GM12878 (cell line): ENCODE measurements around the gene MAPRE3. TPM values are rescaled to one million over a fixed set of nuclear protein-coding genes. Genes with fewer than 3 reads are reported as not detected.
A peak's percentile ranks its signal among the peaks of the same experiment; 100 is the strongest.

Experiments used
- ATF7 ChIP-seq: fragments of 450-650 bp; IDR thresholded peaks from 2 replicates; pipeline ENCODE4 v1.6.1; 2016; ENCODE audit warnings: low read depth, mild to moderate bottlenecking
- CBX5 ChIP-seq: sonication (generic); IDR thresholded peaks from 2 replicates; pipeline ENCODE4 v1.6.1; 2016; ENCODE audit warnings: low read depth, moderate library complexity, mild to moderate bottlenecking, inconsistent platforms
- CHD4 ChIP-seq: fragments of 200-600 bp; sonication (generic); IDR thresholded peaks from 2 replicates; pipeline ENCODE4 v1.6.1; 2016; ENCODE audit warnings: mild to moderate bottlenecking
- GATAD2B ChIP-seq: fragments of 450-650 bp; conservative IDR thresholded peaks from 2 replicates; pipeline ENCODE4 v1.6.1; 2017; ENCODE audit warnings: low read depth, mild to moderate bottlenecking, moderate library complexity
- HDAC2 ChIP-seq: fragments of 200-600 bp; sonication (generic); IDR thresholded peaks from 2 replicates; pipeline ENCODE4 v1.6.1; 2017
- IRF4 ChIP-seq: IDR thresholded peaks from 2 replicates; pipeline ENCODE4 v1.6.1; 2011; ENCODE audit warnings: low read depth, low read length
- KAT2A ChIP-seq: conservative IDR thresholded peaks from 2 replicates; pipeline ENCODE4 v1.6.1; 2011; ENCODE audit warnings: low read depth, low read length; ENCODE audit not compliant: control insufficient read depth
- MEF2A ChIP-seq: IDR thresholded peaks from 2 replicates; pipeline ENCODE4 v1.6.1; 2011; ENCODE audit warnings: low read depth, mild to moderate bottlenecking, low read length, moderate library complexity; ENCODE audit not compliant: insufficient read depth
- MYB ChIP-seq: fragments of 150-350 bp; IDR thresholded peaks from 2 replicates; pipeline ENCODE4 v1.6.1; 2014; ENCODE audit warnings: mild to moderate bottlenecking, low read depth, low read length, borderline replicate concordance
- NFIC ChIP-seq: IDR thresholded peaks from 2 replicates; pipeline ENCODE4 v1.6.1; 2012; ENCODE audit warnings: low read depth, mild to moderate bottlenecking, inconsistent platforms, low read length, moderate library complexity
- RAD21 ChIP-seq: IDR thresholded peaks from 2 replicates; pipeline ENCODE4 v1.6.1; 2011; ENCODE audit warnings: mild to moderate bottlenecking, low read depth, low read length, moderate library complexity; ENCODE audit not compliant: insufficient read depth
- SMAD5 ChIP-seq: IDR thresholded peaks from 2 replicates; pipeline ENCODE4 v1.6.1; 2016; ENCODE audit warnings: antibody characterized with exemption, low read depth
- SUZ12 ChIP-seq: fragments of 200-600 bp; sonication (generic); IDR thresholded peaks from one replicate; pipeline ENCODE4 v1.6.1; 2018; ENCODE audit warnings: antibody characterized with exemption, mild to moderate bottlenecking; ENCODE audit not compliant: unreplicated experiment
- TBL1XR1 ChIP-seq: IDR thresholded peaks from 2 replicates; pipeline ENCODE4 v1.6.1; 2012; ENCODE audit warnings: low read depth, low read length, improper control_type of control experiment
- ZBED1 ChIP-seq: IDR thresholded peaks from 2 replicates; pipeline ENCODE4 v1.6.1; 2016; ENCODE audit warnings: borderline replicate concordance
- ZNF24 ChIP-seq: fragments of 450-650 bp; IDR thresholded peaks from 2 replicates; pipeline ENCODE4 v1.6.1; 2017; ENCODE audit warnings: antibody characterized with exemption, mild to moderate bottlenecking
- ZNF622 ChIP-seq: fragments of 450-650 bp; IDR thresholded peaks from 2 replicates; pipeline ENCODE4 v1.6.1; 2017; ENCODE audit warnings: mild to moderate bottlenecking, inconsistent platforms
- polyA plus RNA-seq, 11 experiments: library from polyadenylated mRNA; depleted of rRNA in 4 of 11; unstranded in 6 of 11; stranded (reverse) in 5 of 11; fragments of >200 nt; fragmentation: Nextera tagmentation in 4 of 11; fragmentation: Illumina TruSeq in 1 of 11; extraction: Ambion mirVana in 4 of 11; extraction: Trizol in 1 of 11; gene quantifications; 1 replicate in 1 of 11; 2 replicates in 10 of 11; pipeline versions ENCODE4 v1.2.1 to v1.2.3, GENCODE V29; 2011 to 2016; ENCODE audit warnings: inconsistent platforms in 2 of 11, missing spikeins in 2 of 11, low read depth in 1 of 11
- total RNA-seq, 4 experiments: library from RNA; depleted of rRNA in 3 of 4; stranded (reverse); fragments of >200 nt in 3 of 4; fragmentation: Illumina TruSeq in 1 of 4; extraction: Trizol in 1 of 4; gene quantifications; 2 replicates each; pipeline versions ENCODE4 v1.2.1 to v1.2.3, GENCODE V29; 2013 to 2021
- TF ChIP-seq, protein P1 (sequence below): fragments of 450-650 bp; IDR thresholded peaks from 2 replicates; pipeline ENCODE4 v1.6.1; 2014; ENCODE audit warnings: mild to moderate bottlenecking
- TF ChIP-seq, protein P2 (sequence below): fragments of 450-650 bp; IDR thresholded peaks from 2 replicates; pipeline ENCODE4 v1.6.1; 2016; ENCODE audit warnings: mild to moderate bottlenecking, moderate library complexity, borderline replicate concordance
- TF ChIP-seq, protein P3 (sequence below): fragments of 450-650 bp; IDR thresholded peaks from 2 replicates; pipeline ENCODE4 v1.6.1; 2017; ENCODE audit warnings: low read depth, mild to moderate bottlenecking, moderate library complexity
- TF ChIP-seq, protein P4 (sequence below): fragments of 450-650 bp; IDR thresholded peaks from 2 replicates; pipeline ENCODE4 v1.6.1; 2017; ENCODE audit warnings: borderline replicate concordance
- TF ChIP-seq, protein P5 (sequence below): IDR thresholded peaks from 2 replicates; pipeline ENCODE4 v1.6.1; 2011; ENCODE audit warnings: low read depth, mild to moderate bottlenecking, low read length, moderate library complexity, borderline replicate concordance; ENCODE audit errors: extremely low read depth

Gene MAPRE3
- total and polyA plus RNA-seq, 10 of the 15 experiments (the other 5 are each of a cell fraction or from before 2014, with no cell fraction given), result 0.03 to 1.3 (median 0.73) TPM; not detected in 1

DNA sequence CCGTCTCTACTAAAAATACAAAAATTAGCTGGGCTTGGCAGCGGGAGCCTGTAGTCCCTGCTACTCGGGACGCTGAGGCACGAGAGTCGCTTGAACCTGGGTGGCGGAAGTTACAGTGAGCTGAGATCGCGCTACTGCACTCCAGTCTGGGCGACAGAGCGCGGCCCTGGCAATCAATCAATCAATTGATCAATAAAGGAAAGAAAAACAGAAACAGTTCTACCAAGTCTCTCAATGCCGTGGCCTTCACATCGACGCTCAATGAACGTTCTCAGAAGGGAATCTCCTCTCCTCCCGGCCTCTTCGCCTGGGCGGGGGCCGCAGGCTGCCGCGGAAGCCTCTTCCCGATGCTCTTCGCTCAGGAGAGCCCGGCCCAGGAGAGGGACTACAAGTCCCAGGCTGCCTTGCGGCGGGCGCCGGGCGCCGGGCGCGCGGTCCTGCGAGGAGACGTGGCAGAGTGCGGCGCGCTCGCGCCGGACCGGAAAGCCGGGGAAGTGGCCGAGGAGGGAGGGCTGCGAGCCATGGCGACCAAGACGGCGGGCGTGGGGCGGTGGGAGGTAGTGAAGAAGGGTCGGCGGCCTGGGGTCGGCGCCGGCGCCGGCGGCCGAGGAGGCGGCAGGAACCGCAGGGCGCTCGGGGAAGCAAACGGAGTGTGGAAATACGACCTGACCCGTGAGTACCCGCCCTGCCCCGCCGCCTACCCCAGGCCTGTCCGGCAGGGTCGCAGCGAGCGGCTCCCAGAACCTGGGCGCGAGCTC, 62.2 kb downstream of the MAPRE3 start, which contains the start of gene TMEM214 (continued):
- TF ChIP-seq ZBED1, result no peak
- TF ChIP-seq TBL1XR1, result no peak
- TF ChIP-seq SMAD5, result no peak
- TF ChIP-seq HDAC2, result no peak
- no peak for TF ChIP-seq CBX5
- TF ChIP-seq MYB, result no peak
- TF ChIP-seq, protein P1, sequence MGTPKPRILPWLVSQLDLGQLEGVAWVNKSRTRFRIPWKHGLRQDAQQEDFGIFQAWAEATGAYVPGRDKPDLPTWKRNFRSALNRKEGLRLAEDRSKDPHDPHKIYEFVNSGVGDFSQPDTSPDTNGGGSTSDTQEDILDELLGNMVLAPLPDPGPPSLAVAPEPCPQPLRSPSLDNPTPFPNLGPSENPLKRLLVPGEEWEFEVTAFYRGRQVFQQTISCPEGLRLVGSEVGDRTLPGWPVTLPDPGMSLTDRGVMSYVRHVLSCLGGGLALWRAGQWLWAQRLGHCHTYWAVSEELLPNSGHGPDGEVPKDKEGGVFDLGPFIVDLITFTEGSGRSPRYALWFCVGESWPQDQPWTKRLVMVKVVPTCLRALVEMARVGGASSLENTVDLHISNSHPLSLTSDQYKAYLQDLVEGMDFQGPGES, result no peak
- TF ChIP-seq GATAD2B, result peak; percentile 85
- no peak for TF ChIP-seq KAT2A
- no peak for TF ChIP-seq CHD4
- no peak for TF ChIP-seq NFIC
- TF ChIP-seq, protein P2, sequence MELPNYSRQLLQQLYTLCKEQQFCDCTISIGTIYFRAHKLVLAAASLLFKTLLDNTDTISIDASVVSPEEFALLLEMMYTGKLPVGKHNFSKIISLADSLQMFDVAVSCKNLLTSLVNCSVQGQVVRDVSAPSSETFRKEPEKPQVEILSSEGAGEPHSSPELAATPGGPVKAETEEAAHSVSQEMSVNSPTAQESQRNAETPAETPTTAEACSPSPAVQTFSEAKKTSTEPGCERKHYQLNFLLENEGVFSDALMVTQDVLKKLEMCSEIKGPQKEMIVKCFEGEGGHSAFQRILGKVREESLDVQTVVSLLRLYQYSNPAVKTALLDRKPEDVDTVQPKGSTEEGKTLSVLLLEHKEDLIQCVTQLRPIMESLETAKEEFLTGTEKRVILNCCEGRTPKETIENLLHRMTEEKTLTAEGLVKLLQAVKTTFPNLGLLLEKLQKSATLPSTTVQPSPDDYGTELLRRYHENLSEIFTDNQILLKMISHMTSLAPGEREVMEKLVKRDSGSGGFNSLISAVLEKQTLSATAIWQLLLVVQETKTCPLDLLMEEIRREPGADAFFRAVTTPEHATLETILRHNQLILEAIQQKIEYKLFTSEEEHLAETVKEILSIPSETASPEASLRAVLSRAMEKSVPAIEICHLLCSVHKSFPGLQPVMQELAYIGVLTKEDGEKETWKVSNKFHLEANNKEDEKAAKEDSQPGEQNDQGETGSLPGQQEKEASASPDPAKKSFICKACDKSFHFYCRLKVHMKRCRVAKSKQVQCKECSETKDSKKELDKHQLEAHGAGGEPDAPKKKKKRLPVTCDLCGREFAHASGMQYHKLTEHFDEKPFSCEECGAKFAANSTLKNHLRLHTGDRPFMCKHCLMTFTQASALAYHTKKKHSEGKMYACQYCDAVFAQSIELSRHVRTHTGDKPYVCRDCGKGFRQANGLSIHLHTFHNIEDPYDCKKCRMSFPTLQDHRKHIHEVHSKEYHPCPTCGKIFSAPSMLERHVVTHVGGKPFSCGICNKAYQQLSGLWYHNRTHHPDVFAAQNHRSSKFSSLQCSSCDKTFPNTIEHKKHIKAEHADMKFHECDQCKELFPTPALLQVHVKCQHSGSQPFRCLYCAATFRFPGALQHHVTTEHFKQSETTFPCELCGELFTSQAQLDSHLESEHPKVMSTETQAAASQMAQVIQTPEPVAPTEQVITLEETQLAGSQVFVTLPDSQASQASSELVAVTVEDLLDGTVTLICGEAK, result no peak
- TF ChIP-seq ZNF24, result no peak
- TF ChIP-seq, protein P3, sequence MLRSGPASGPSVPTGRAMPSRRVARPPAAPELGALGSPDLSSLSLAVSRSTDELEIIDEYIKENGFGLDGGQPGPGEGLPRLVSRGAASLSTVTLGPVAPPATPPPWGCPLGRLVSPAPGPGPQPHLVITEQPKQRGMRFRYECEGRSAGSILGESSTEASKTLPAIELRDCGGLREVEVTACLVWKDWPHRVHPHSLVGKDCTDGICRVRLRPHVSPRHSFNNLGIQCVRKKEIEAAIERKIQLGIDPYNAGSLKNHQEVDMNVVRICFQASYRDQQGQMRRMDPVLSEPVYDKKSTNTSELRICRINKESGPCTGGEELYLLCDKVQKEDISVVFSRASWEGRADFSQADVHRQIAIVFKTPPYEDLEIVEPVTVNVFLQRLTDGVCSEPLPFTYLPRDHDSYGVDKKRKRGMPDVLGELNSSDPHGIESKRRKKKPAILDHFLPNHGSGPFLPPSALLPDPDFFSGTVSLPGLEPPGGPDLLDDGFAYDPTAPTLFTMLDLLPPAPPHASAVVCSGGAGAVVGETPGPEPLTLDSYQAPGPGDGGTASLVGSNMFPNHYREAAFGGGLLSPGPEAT, result peak; percentile 33; the same call in 1 of the 2 replicates
- no peak for TF ChIP-seq ATF7
- TF ChIP-seq SUZ12, result no peak
- TF ChIP-seq, protein P4, sequence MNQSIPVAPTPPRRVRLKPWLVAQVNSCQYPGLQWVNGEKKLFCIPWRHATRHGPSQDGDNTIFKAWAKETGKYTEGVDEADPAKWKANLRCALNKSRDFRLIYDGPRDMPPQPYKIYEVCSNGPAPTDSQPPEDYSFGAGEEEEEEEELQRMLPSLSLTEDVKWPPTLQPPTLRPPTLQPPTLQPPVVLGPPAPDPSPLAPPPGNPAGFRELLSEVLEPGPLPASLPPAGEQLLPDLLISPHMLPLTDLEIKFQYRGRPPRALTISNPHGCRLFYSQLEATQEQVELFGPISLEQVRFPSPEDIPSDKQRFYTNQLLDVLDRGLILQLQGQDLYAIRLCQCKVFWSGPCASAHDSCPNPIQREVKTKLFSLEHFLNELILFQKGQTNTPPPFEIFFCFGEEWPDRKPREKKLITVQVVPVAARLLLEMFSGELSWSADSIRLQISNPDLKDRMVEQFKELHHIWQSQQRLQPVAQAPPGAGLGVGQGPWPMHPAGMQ, result no peak
- TF ChIP-seq, protein P5, sequence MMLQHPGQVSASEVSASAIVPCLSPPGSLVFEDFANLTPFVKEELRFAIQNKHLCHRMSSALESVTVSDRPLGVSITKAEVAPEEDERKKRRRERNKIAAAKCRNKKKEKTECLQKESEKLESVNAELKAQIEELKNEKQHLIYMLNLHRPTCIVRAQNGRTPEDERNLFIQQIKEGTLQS, result no peak
- no peak for TF ChIP-seq RAD21
- TF ChIP-seq IRF4, result no peak
- TF ChIP-seq ZNF622, result no peak
- no peak for TF ChIP-seq MEF2A
